GM21528 (cell line): ENCODE data around the gene THSD7B.
"Not testable (repeated sequence)": the region's sequence is repeated elsewhere in the genome, so short reads cannot be mapped to it uniquely, and the experiment has no call there.

Experiments
- ATAC-seq: cut with Tn5 transposase; IDR thresholded peaks from one replicate; pipeline ENCODE4 v1.9.1; 2021; ENCODE audit warnings: mild to moderate bottlenecking, moderate library complexity; ENCODE audit not compliant: unreplicated experiment, low FRiP score

Gene THSD7B

GRCh38 chr2:137237055-137237454 lies 471.7 kb downstream of the THSD7B start:
- ATAC-seq: no peak

GRCh38 chr2:137238065-137238464 lies 472.7 kb downstream of the THSD7B start:
- no peak for ATAC-seq

GRCh38 chr2:137249463-137250130 lies 484.3 kb downstream of the THSD7B start:
- ATAC-seq: no peak

DNA sequence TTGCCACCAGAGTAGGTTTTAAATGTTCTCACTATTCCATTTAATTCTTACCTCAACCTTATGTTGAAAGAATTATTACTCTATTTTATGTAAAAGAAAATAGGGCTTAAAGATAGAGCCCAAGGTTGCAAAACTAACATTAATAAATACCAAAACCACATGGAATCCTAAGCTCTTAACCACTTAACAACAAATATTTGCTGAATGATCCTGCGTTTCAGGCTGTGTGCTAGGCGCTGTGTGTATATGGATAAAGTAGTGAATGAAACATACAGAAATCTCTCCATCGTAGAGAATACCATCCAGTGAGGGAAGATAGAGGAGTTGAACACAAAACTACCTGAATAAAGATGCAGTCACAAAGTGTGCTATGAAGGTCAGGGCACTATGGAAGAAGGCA lies 485.1 kb downstream of the THSD7B start:
- no peak for ATAC-seq

DNA sequence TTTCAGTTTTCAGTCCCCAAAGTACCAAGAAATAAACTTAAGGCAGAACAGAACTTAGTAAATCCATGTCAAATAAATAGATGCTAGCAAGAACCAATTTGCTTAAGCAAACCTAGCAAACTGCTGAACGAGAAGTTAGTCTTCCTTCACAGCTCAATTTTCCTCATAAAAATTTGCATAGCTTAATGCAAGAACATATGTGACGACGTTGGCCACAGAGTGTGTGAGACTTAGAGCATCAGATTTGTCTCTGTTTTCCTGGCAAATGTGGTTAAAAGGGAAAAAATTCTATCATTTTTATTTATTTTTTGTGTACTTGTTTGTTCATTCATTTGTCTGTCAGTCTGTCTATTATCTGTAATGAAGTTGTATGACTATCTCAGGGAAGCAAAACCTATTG lies 485.7 kb downstream of the THSD7B start:
- no peak for ATAC-seq

- ATAC-seq: no peak
These were observed 487.6 kb downstream of the THSD7B start for GRCh38 chr2:137252934-137253333.

DNA sequence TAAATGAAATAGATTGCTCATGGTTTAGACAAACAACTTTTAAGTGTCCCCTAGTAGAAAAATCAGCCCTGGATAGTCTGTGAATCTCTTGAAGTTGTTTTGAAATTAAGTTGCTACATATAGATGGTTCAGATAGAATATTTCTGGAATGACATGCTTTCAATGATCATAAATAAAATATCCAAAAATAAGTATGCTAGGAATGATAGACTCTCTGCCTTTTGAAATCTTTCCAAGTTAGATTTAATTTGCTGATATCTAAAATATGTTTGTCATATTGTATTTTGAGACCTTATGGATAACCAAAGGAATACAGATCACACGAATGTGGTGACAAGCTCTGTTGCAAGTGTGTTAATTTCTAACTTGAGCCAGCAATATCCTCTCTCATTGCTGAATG lies 488.7 kb downstream of the THSD7B start:
- ATAC-seq: no peak

DNA sequence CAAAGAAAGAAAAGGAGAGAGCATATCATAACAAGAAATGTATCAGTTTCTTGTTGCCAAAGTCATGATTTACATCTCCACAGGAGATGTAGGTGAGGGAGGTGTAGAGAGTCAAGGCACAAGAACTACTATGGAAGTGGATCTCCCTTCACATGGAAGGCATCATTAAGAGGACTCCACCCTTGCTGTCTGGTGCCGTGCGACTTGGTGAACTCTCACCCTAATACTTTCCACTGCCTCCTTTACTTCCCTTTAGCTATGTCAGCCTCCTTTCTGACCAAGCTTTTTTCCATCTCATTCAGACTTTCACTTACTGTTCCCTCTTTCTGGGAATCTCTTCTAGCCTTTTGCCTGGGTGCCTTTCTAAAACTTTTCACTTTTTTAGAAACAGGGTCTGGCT lies 490.0 kb downstream of the THSD7B start:
- no peak for ATAC-seq

DNA sequence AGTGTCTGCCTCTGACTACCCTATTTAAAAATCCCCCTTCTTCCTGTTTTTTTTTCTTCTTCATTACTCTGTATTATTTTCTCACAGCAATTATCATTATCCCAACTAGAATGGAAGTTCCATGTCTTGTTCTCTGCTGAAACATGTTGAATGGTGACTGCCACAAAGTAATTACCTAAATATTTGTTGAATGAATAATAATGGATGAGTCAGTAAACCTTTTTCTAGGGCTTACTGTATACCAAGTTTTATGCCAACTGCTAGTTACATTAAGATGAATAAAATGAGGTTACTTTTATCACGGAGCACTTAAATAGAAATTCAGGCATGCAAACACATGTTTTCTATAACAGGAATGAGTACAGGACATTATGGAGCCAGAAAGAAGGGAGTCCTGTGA lies 490.6 kb downstream of the THSD7B start:
- ATAC-seq: no peak

DNA sequence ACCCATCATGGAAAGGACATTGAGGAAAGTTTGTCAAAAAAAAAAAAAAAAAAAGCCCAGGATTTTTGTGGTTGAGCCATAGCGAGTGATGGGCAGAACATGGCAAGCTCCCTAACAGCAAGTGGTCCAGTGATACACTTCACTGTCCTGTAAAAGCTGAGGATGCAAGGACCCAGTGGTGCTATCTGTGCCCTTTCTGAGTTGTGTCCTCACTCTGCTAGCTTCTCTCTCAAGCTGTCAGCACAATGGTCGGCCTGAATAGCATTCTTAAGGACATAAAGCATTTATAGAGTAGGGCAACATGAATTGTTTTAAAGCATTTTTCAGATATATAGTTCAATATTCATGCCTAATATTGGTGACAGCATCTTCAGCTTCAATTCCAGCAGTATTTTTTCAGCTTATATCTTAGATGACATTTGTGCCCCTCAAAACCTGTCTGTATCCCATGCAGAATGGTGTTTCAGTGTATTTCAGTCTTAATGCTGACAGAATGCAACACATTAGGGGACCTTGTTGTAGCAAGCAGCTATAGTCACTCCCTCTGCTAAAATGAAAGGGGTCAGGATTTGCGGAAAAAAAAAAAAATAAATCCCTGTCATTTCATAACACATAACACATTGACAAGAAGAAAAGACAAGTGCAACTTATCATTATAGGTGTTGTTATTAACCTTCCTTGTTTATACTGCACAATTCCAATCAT lies 496.7 kb downstream of the THSD7B start:
- no peak for ATAC-seq

GRCh38 chr2:137262594-137262993 lies 497.2 kb downstream of the THSD7B start:
- ATAC-seq: no peak

DNA sequence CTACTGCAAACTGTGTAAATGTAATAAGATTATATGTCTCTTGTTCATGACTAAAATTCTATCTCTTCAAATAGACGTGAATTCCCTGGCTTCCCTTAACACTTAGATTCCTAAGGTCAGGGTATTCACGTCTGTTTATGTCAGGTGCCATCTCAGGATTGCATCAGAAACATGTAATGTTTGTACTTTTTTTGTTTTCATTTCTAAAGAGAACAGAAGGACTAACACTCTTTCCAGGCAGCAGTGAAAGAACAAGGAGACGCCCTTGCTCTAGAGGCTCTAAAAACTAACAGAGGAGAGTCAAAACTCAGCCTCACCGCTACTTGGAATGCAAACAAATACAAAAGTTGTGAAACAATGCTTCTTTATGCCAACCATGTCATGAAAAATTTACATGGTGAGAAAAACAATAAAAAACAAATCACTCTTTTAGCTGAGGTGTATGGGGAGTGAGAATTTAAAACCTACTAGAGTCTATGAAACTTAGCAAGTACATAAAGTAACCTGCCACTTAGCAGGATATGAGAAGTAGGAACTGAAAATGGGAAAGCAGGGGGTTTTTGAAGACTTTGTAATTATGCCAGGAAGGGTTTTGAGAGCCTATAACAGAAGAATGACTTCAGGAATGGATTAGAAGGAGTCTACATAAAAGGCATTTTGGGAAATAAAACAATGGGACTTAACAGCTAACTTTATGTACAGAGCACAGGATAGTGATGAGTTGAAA lies 522.7 kb downstream of the THSD7B start:
- ATAC-seq: no peak

GRCh38 chr2:137291836-137292570 lies 526.7 kb downstream of the THSD7B start:
- no peak for ATAC-seq

DNA sequence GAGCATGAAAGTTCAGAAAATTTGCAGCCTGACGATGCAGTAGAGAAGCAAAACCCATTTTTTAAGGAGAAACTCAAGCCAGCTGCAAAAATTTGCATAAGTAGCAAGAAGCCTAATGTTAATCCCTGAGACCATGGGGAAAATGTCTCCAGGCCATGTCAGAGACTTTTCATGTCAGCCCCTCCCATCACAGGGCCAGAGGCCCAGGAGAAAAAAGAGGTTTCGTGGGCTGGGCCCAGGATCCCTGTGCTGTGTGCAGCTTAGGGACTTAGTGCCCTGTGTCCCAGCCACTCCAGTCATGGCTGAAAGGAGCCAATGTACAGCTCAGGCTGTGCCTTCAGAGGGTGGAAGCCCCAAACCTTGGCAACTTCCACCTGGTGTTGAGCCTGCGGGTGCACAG lies 533.0 kb downstream of the THSD7B start:
- no peak for ATAC-seq

- ATAC-seq: no peak
These were observed 535.6 kb downstream of the THSD7B start for GRCh38 chr2:137300987-137301386.

DNA sequence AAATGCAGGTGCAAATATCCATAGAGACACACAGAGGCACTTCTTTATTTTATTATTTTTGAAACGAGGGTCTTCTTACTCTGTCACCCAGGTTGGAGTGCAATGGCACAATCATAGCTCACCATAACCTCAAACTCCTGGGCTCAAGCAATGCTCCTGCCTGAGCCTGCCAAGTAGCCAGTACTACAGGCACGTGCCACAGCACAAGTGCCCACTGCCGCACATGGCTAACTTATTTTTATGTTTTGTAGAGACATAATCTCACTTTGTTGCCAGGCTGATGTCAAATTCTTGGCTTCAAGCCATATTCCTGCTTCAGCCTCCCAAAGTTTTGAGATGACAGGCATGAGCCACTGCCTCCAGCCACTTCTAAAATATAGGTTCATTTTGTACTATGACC lies 537.6 kb downstream of the THSD7B start:
- no peak for ATAC-seq

DNA sequence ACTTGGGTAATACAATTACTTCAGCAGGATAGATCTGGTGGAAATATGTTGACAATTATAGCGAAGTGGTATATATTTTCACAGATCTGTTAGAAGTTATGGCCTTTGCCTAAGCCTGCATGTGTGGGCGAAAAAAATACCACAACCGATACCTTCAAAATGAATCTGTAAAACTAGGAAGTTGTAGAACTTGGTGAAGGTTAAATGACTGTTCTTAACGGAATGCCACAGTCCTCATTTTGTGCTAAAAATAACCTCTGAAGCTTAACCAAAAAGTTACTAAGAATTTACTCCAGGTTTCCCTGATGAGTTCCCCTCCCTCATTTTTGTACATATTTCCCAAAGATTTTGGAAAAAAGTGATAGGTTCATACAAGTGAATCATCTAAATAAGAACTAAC lies 550.7 kb downstream of the THSD7B start:
- no peak for ATAC-seq

DNA sequence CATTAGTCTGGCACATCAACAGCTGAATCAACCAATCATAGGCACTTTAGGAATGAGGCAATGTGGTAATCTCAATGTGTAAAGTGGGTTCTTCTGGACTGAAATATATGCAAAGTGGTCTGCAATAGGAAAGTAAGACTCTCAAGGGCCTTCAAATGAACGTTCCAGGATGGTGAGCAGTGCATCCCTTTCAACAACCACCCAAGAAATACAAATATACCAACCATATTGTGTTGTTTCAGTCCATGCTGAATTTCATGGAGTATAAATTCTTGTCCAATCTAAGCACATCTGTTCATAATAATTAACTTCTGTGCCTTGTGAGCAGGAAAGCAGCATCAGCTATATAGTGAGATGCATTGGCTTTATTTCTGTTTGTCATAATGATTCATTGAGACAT lies 556.2 kb downstream of the THSD7B start:
- ATAC-seq: no peak

DNA sequence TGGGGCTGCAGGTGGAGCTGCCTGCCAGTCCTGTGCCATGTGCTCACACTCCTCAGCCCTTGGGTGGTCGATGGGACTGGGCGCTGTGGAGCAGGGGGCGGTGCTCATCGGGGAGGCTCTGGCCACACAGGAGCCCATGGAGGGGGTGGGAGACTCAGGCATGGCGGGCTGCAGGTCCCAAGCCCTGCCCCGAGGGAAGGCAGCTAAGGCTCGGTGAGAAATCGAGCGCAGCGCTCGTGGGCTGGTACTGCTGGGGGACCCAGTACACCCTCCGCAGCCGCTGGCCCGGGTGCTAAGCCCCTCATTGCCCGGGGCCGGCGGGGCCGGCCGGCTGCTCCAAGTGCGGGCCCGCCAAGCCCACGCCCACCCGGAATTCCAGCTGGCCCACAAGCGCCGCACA lies 566.2 kb downstream of the THSD7B start:
- ATAC-seq: not testable (repeated sequence)

- ATAC-seq: no peak
These were observed 568.2 kb downstream of the THSD7B start for GRCh38 chr2:137333386-137334165.
